Neural cell (in vitro differentiated cells): ENCODE data around the gene ENTREP1. TPM values are rescaled to one million over a fixed set of nuclear protein-coding genes. Genes with fewer than 3 reads are reported as not detected.

Source experiments
- H2AFZ ChIP-seq: fragments of 200-600, 300-800 bp; sonication (generic), shearing (Covaris generic); 2 replicates; pipeline ENCODE4 v1.6.0; 2014; ENCODE audit warnings: low read depth, mild to moderate bottlenecking, antibody characterized with exemption, low read length, moderate library complexity
- H3F3A ChIP-seq: fragments of 200-600 bp; shearing (Covaris generic); 2 replicates; pipeline ENCODE4 v1.6.1; 2016; ENCODE audit warnings: mild to moderate bottlenecking, moderate library complexity, mixed read lengths, antibody characterized with exemption, low read length; ENCODE audit not compliant: insufficient read depth, poor library complexity, severe bottlenecking
- H3K27ac ChIP-seq: fragments of 200-600, 300-800 bp; sonication (generic), shearing (Covaris generic); 2 replicates; pipeline ENCODE4 v1.5.1; 2014; ENCODE audit warnings: mild to moderate bottlenecking, low read length, moderate library complexity
- H3K27me3 ChIP-seq: fragments of 300-800, 200-600 bp; sonication (generic), shearing (Covaris generic); 2 replicates; pipeline ENCODE4 v1.6.0; 2014; ENCODE audit warnings: mild to moderate bottlenecking, low read depth, low read length, moderate library complexity; ENCODE audit not compliant: insufficient read depth
- H3K36me3 ChIP-seq: fragments of 300-800, 200-600 bp; sonication (generic), shearing (Covaris generic); 2 replicates; pipeline ENCODE4 v1.5.1; 2014; ENCODE audit warnings: mild to moderate bottlenecking, antibody characterized with exemption, low read length, moderate library complexity; ENCODE audit not compliant: insufficient read depth
- H3K4me2 ChIP-seq: fragments of 300-800, 200-600 bp; sonication (generic), shearing (Covaris generic); 2 replicates; pipeline ENCODE4 v1.6.0; 2014; ENCODE audit warnings: mild to moderate bottlenecking, low read length
- H3K4me3 ChIP-seq: fragments of 300-800, 200-600 bp; sonication (generic), shearing (Covaris generic); 2 replicates; pipeline ENCODE4 v1.5.1; 2014; ENCODE audit warnings: mild to moderate bottlenecking, low read length, moderate library complexity
- H3K79me2 ChIP-seq: fragments of 200-600 bp; shearing (Covaris generic); replicated peaks from 2 replicates; pipeline ENCODE4 v1.6.0; 2014; ENCODE audit warnings: mild to moderate bottlenecking, low read length, moderate library complexity; ENCODE audit not compliant: insufficient read depth
- H3K9ac ChIP-seq: fragments of 300-800, 200-600 bp; sonication (generic), shearing (Covaris generic); 2 replicates; pipeline ENCODE4 v1.6.1; 2016; ENCODE audit warnings: mild to moderate bottlenecking, low read length, mixed read lengths
- H3K9me2 ChIP-seq: fragments of 200-600 bp; shearing (Covaris generic); 2 replicates; pipeline ENCODE4 v1.6.1; 2016; ENCODE audit warnings: mild to moderate bottlenecking, low read length, mixed read lengths; ENCODE audit not compliant: insufficient read depth
- H3K9me3 ChIP-seq: fragments of 200-600, 300-800 bp; sonication (generic), shearing (Covaris generic); 2 replicates; pipeline ENCODE4 v1.6.1; 2016; ENCODE audit warnings: mild to moderate bottlenecking, mixed run types, low read length, moderate library complexity, mixed read lengths
- H4K20me1 ChIP-seq: fragments of 200-600 bp; shearing (Covaris generic); 2 replicates; pipeline ENCODE4 v1.6.1; 2016; ENCODE audit warnings: mild to moderate bottlenecking, mixed run types; ENCODE audit not compliant: insufficient read depth
- EP300 ChIP-seq: fragments of 450-650 bp; conservative IDR thresholded peaks from 2 replicates; pipeline ENCODE4 v1.6.1; 2014; ENCODE audit warnings: antibody characterized with exemption, mild to moderate bottlenecking, moderate library complexity; ENCODE audit not compliant: poor library complexity, severe bottlenecking
- EZH2 ChIP-seq: fragments of 200-600, 300-800 bp; shearing (Covaris generic), sonication (generic); IDR thresholded peaks from 2 replicates; pipeline ENCODE4 v1.6.1; 2014; ENCODE audit warnings: antibody characterized with exemption, low read length, borderline replicate concordance, mild to moderate bottlenecking; ENCODE audit not compliant: insufficient read depth, poor library complexity, severe bottlenecking
- MXI1 ChIP-seq: fragments of 450-650 bp; conservative IDR thresholded peaks from 2 replicates; pipeline ENCODE4 v1.6.1; 2014; ENCODE audit warnings: antibody characterized with exemption, mild to moderate bottlenecking; ENCODE audit not compliant: poor library complexity, severe bottlenecking
- POLR2AphosphoS5 ChIP-seq: IDR thresholded peaks from 2 replicates; pipeline ENCODE4 v1.6.1; 2012
- RAD21 ChIP-seq: fragments of 450-650 bp; conservative IDR thresholded peaks from 2 replicates; pipeline ENCODE4 v1.6.1; 2014; ENCODE audit warnings: antibody characterized with exemption, mild to moderate bottlenecking, moderate library complexity
- REST ChIP-seq: IDR thresholded peaks from 2 replicates; pipeline ENCODE4 v1.6.1; 2012; ENCODE audit warnings: borderline replicate concordance
- SMC3 ChIP-seq: fragments of 450-650 bp; conservative IDR thresholded peaks from 2 replicates; pipeline ENCODE4 v1.6.1; 2014; ENCODE audit warnings: antibody characterized with exemption, mild to moderate bottlenecking, moderate library complexity; ENCODE audit not compliant: poor library complexity
- TAF1 ChIP-seq: IDR thresholded peaks from 2 replicates; pipeline ENCODE4 v1.6.1; 2012; ENCODE audit warnings: low read depth
- polyA plus RNA-seq: library from polyadenylated mRNA; depleted of rRNA; stranded (reverse); fragments of >200 nt; gene quantifications from 2 replicates; pipeline ENCODE4 v1.2.3, GENCODE V29; 2014
- TF ChIP-seq, protein P1 (sequence below): fragments of 450-650 bp; IDR thresholded peaks from 2 replicates; pipeline ENCODE4 v1.5.1; 2014; ENCODE audit warnings: antibody characterized with exemption, mild to moderate bottlenecking, moderate library complexity; ENCODE audit not compliant: poor library complexity, severe bottlenecking

The ENTREP1 gene
- polyA plus RNA-seq, 1 donor from 2014 or later = 2.0 TPM

- H3K9me3 ChIP-seq = peaks cover 4% of the 10 kb centered on the region
- H3K79me2 ChIP-seq = no peaks in the 10 kb centered on the region
- no peak overlapping the region for H2AFZ ChIP-seq
- H3K27me3 ChIP-seq = no peaks in the 10 kb centered on the region
- H3K4me2 ChIP-seq = no peak overlapping the region
- no peak for TF ChIP-seq SMC3
- TF ChIP-seq, protein P1, sequence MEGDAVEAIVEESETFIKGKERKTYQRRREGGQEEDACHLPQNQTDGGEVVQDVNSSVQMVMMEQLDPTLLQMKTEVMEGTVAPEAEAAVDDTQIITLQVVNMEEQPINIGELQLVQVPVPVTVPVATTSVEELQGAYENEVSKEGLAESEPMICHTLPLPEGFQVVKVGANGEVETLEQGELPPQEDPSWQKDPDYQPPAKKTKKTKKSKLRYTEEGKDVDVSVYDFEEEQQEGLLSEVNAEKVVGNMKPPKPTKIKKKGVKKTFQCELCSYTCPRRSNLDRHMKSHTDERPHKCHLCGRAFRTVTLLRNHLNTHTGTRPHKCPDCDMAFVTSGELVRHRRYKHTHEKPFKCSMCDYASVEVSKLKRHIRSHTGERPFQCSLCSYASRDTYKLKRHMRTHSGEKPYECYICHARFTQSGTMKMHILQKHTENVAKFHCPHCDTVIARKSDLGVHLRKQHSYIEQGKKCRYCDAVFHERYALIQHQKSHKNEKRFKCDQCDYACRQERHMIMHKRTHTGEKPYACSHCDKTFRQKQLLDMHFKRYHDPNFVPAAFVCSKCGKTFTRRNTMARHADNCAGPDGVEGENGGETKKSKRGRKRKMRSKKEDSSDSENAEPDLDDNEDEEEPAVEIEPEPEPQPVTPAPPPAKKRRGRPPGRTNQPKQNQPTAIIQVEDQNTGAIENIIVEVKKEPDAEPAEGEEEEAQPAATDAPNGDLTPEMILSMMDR = no peak
- TF ChIP-seq EZH2 = no peak
- TF ChIP-seq RAD21 = no peak
- no peak for TF ChIP-seq REST
- no peak for TF ChIP-seq POLR2AphosphoS5
- TF ChIP-seq MXI1 = no peak
- TF ChIP-seq EP300 = no peak
- TF ChIP-seq TAF1 = no peak
- no peaks in the 10 kb centered on the region for H4K20me1 ChIP-seq
- no peaks in the 10 kb centered on the region for H3K36me3 ChIP-seq
- H3K27ac ChIP-seq = no peak overlapping the region
- no peak overlapping the region for H3K4me3 ChIP-seq
- H3F3A ChIP-seq = no peaks in the 10 kb centered on the region
- no peaks in the 10 kb centered on the region for H3K9me2 ChIP-seq
- no peak overlapping the region for H3K9ac ChIP-seq
Observed at GRCh38 chr9:69370430-69370829, 45.4 kb downstream of the ENTREP1 start.

DNA sequence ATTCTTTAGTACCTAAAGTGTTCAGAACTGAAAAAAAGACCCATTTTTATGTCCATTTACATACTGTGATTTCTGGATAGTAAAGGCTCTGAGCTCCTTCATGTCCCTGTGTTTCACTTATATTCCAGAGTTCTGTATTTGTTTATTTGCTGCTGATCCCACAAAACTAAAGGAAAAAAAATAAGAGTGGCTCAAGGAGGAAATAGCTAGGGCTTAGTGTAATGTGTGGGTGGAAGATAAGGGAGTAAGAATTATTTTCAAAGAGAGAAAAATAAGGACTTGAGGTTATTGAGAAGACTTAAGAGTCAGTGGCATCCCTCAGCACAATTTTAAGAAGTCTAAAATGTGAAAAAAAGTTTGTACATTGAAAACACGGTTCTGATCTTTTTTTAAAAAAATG lies 46.0 kb downstream of the ENTREP1 start:
- Histone ChIP-seq H3K27ac (no peak overlapping the region), H3K36me3 (no peaks in the 10 kb centered on the region), H3K27me3 (no peaks in the 10 kb centered on the region), H3K9ac (no peak overlapping the region), H4K20me1 (no peaks in the 10 kb centered on the region), H3K4me2 (no peak overlapping the region), H3K79me2 (no peaks in the 10 kb centered on the region), H3F3A (no peaks in the 10 kb centered on the region), H3K9me3 (peaks cover 4% of the 10 kb centered on the region), H3K9me2 (no peaks in the 10 kb centered on the region), H2AFZ (no peak overlapping the region), H3K4me3 (no peak overlapping the region)
- no peak for TF ChIP-seq SMC3
- TF ChIP-seq, protein P1 = no peak
- TF ChIP-seq RAD21 = no peak
- no peak for TF ChIP-seq REST
- no peak for TF ChIP-seq POLR2AphosphoS5
- no peak for TF ChIP-seq EZH2
- no peak for TF ChIP-seq EP300
- TF ChIP-seq TAF1 = no peak
- TF ChIP-seq MXI1 = no peak
